H1 (cell line): ENCODE measurements around the gene RPL36A. TPM values are rescaled to one million over a fixed set of nuclear protein-coding genes. Genes with fewer than 3 reads are reported as not detected.
A peak's percentile ranks its signal among the peaks of the same experiment; 100 is the strongest.

ENCODE experiments used
- CTCF ChIA-PET: fragments of 300-600 bp; sonication (Branson Sonifier 250); formaldehyde crosslinking; loops from one replicate; lab custom pipeline; 2021; ENCODE audit not compliant: partially characterized antibody; lab: Charles Lee
- POLR2A ChIA-PET: fragments of 300-600 bp; sonication (Branson Sonifier 250); formaldehyde crosslinking; loops from one replicate; lab custom pipeline; 2021; ENCODE audit warnings: inconsistent platforms; ENCODE audit not compliant: partially characterized antibody; lab: Charles Lee
- DNase-seq, 2 experiments: peaks; one replicate each; pipeline versions ENCODE4 v3.0.0 to v3.0.0-alpha.2; 2010 to 2022; ENCODE audit warnings: low spot score in 2 of 2, low read depth in 1 of 2, mixed read lengths in 1 of 2
- FAIRE-seq: peaks from 2 replicates; lab custom pipeline; 2011; peaks lifted over from hg19 to GRCh38; lab: Jason Lieb, UNC
- H2AFZ ChIP-seq: 2 replicates; pipeline ENCODE4 v1.8.1; 2012; ENCODE audit warnings: low read length, inconsistent platforms
- H2AK5ac ChIP-seq: 2 replicates; pipeline ENCODE4 v1.6.1; 2013; ENCODE audit warnings: low read depth, low read length
- H2BK120ac ChIP-seq: replicated peaks from 2 replicates; pipeline ENCODE3; 2013; ENCODE audit warnings: low read depth, low read length, inconsistent platforms
- H2BK12ac ChIP-seq: 2 replicates; pipeline ENCODE4 v1.6.1; 2013; ENCODE audit warnings: low read depth, low read length
- H2BK15ac ChIP-seq: 2 replicates; pipeline ENCODE4 v1.6.1; 2013; ENCODE audit warnings: low read length
- H2BK20ac ChIP-seq: 2 replicates; pipeline ENCODE4 v1.6.1; 2013; ENCODE audit warnings: low read length
- H2BK5ac ChIP-seq: 2 replicates; pipeline ENCODE4 v1.6.1; 2013; ENCODE audit warnings: low read depth, low read length
- H3K14ac ChIP-seq: 2 replicates; pipeline ENCODE4 v1.6.1; 2013; ENCODE audit warnings: inconsistent platforms; ENCODE audit not compliant: insufficient read length
- H3K18ac ChIP-seq: 2 replicates; pipeline ENCODE4 v1.6.1; 2013; ENCODE audit warnings: low read length; ENCODE audit errors: extremely low read depth
- H3K23ac ChIP-seq: 2 replicates; pipeline ENCODE4 v1.6.1; 2013; ENCODE audit warnings: inconsistent platforms; ENCODE audit not compliant: insufficient read length
- H3K23me2 ChIP-seq: 2 replicates; pipeline ENCODE4 v1.6.1; 2013; ENCODE audit warnings: low read depth, low read length
- H3K27ac ChIP-seq: 2 replicates; pipeline ENCODE4 v1.6.1; 2011; ENCODE audit warnings: low read depth, low read length, inconsistent platforms
- H3K27me3 ChIP-seq, 4 experiments: replicated peaks in 1 of 4; 1 replicate in 1 of 4; 2 replicates in 3 of 4; pipeline versions ENCODE4 v1.6.1 to v1.8.1; 2011 to 2013; ENCODE audit warnings: low read length in 3 of 4, mild to moderate bottlenecking in 3 of 4, inconsistent platforms in 2 of 4, mixed read lengths in 2 of 4, moderate library complexity in 1 of 4; ENCODE audit not compliant: control insufficient read depth in 3 of 4, insufficient read depth in 3 of 4; ENCODE audit errors: extremely low read depth in 1 of 4
- H3K36me3 ChIP-seq, 4 experiments: 2 replicates each; pipeline versions ENCODE4 v1.6.1 to v1.8.1; 2011 to 2013; ENCODE audit warnings: mild to moderate bottlenecking in 4 of 4, low read length in 3 of 4, moderate library complexity in 2 of 4, control low read depth in 1 of 4, inconsistent platforms in 1 of 4; ENCODE audit not compliant: insufficient read depth in 4 of 4, control insufficient read depth in 2 of 4
- H3K4ac ChIP-seq: replicated peaks from 2 replicates; pipeline ENCODE3; 2013; ENCODE audit warnings: low read length, low read depth, mixed read lengths, inconsistent platforms; ENCODE audit not compliant: insufficient read length
- H3K4me1 ChIP-seq, 4 experiments: replicated peaks in 1 of 4; 1 replicate in 1 of 4; 2 replicates in 3 of 4; pipeline versions ENCODE4 v1.6.1 to v1.8.1; 2011 to 2013; ENCODE audit warnings: low read length in 3 of 4, inconsistent platforms in 2 of 4, mixed read lengths in 1 of 4; ENCODE audit not compliant: insufficient read depth in 4 of 4, control insufficient read depth in 3 of 4
- H3K4me2 ChIP-seq, 2 experiments: 2 replicates each; pipeline versions ENCODE4 v1.6.1 to v1.8.1; 2011 to 2013; ENCODE audit warnings: low read depth in 2 of 2, low read length in 2 of 2, control low read depth in 1 of 2, inconsistent platforms in 1 of 2, mild to moderate bottlenecking in 1 of 2; ENCODE audit not compliant: insufficient read depth in 1 of 2
- H3K4me3 ChIP-seq, 4 experiments: fragments of 200-600, 300-600 bp in 1 of 4; sonication (generic), shearing (Covaris generic), sonication (Bioruptor Twin) in 1 of 4; 2 replicates each; pipeline versions ENCODE4 v1.5.1 to v1.8.1; 2011 to 2016; ENCODE audit warnings: low read length in 4 of 4, low read depth in 3 of 4, control low read depth in 2 of 4, inconsistent platforms in 2 of 4, mild to moderate bottlenecking in 2 of 4, mixed read lengths in 1 of 4, moderate library complexity in 1 of 4; ENCODE audit not compliant: insufficient read depth in 2 of 4; ENCODE audit errors: extremely low read depth in 1 of 4
- H3K56ac ChIP-seq: replicated peaks from 2 replicates; pipeline ENCODE3; 2013; ENCODE audit warnings: low read depth, mild to moderate bottlenecking, mixed read lengths, low read length, inconsistent platforms; ENCODE audit not compliant: insufficient read length
- H3K79me1 ChIP-seq: 2 replicates; pipeline ENCODE4 v1.6.1; 2013; ENCODE audit warnings: low read depth, low read length, control low read depth
- H3K79me2 ChIP-seq, 2 experiments: 2 replicates each; pipeline versions ENCODE4 v1.6.1 to v1.8.1; 2012 to 2013; ENCODE audit warnings: low read length in 2 of 2, mild to moderate bottlenecking in 2 of 2, inconsistent platforms in 1 of 2; ENCODE audit not compliant: insufficient read depth in 2 of 2, control insufficient read depth in 1 of 2
- H3K9ac ChIP-seq, 4 experiments: replicated peaks in 1 of 4; 1 replicate in 1 of 4; 2 replicates in 3 of 4; pipeline versions ENCODE4 v1.6.1 to v1.8.1; 2011 to 2013; ENCODE audit warnings: low read depth in 3 of 4, low read length in 3 of 4, control low read depth in 2 of 4, mild to moderate bottlenecking in 2 of 4, moderate library complexity in 2 of 4, inconsistent platforms in 1 of 4; ENCODE audit errors: extremely low read depth in 1 of 4
- H3K9me3 ChIP-seq, 2 experiments: 2 replicates each; pipeline versions ENCODE4 v1.6.1 to v1.8.1; 2012 to 2013; ENCODE audit warnings: mild to moderate bottlenecking in 2 of 2, moderate library complexity in 2 of 2, control low read depth in 1 of 2, inconsistent platforms in 1 of 2, low read depth in 1 of 2, low read length in 1 of 2, mixed read lengths in 1 of 2; ENCODE audit not compliant: insufficient read depth in 2 of 2
- H4K20me1 ChIP-seq, 2 experiments: replicated peaks in 1 of 2; 2 replicates each; pipeline versions ENCODE3 to v1.8.1; 2011 to 2013; ENCODE audit warnings: inconsistent platforms in 2 of 2, low read length in 2 of 2, mild to moderate bottlenecking in 1 of 2; ENCODE audit not compliant: insufficient read depth in 2 of 2, control insufficient read depth in 1 of 2
- H4K5ac ChIP-seq: 2 replicates; pipeline ENCODE4 v1.6.1; 2013; ENCODE audit warnings: low read length, low read depth, mixed read lengths, inconsistent platforms; ENCODE audit not compliant: insufficient read length
- H4K8ac ChIP-seq: 2 replicates; pipeline ENCODE4 v1.8.0; 2013; ENCODE audit warnings: mild to moderate bottlenecking, moderate library complexity, low read length, inconsistent platforms; ENCODE audit not compliant: insufficient read depth; ENCODE audit errors: extremely low read depth
- H4K91ac ChIP-seq: replicated peaks from 2 replicates; pipeline ENCODE3; 2013; ENCODE audit warnings: low read length, mixed read lengths, inconsistent platforms; ENCODE audit not compliant: insufficient read length
- EGR1 ChIP-seq: IDR thresholded peaks from 2 replicates; pipeline ENCODE4 v1.6.1; 2011; ENCODE audit warnings: low read depth, low read length, borderline replicate concordance
- PHF8 ChIP-seq: fragments of 200-600 bp; sonication (generic); conservative IDR thresholded peaks from 2 replicates; pipeline ENCODE4 v1.7.1; 2012; ENCODE audit warnings: low read depth, mild to moderate bottlenecking, inconsistent platforms, low read length, moderate library complexity
- WGBS, 2 experiments: shearing (Covaris generic) in 1 of 2; methylation state at CpG; one replicate each; pipeline versions ENCODE4 v1.1.6 to v1.1.7; 2013 to 2015; ENCODE audit warnings: low lambda C conversion rate in 2 of 2, mixed read lengths in 2 of 2, inconsistent platforms in 1 of 2, low coverage in 1 of 2, missing lambda C conversion rate in 1 of 2; ENCODE audit not compliant: insufficient replicate concordance in 2 of 2, insufficient coverage in 1 of 2, insufficient read length in 1 of 2; ENCODE audit errors: extremely low coverage in 1 of 2, missing lambda C conversion rate in 1 of 2; 5-methylcytosine and 5-hydroxymethylcytosine counted together
- polyA plus RNA-seq, 7 experiments: library from polyadenylated mRNA; depleted of rRNA in 3 of 7; stranded (reverse) in 5 of 7; unstranded in 2 of 7; fragments of >200 nt in 5 of 7; fragments of 200-250 nt in 2 of 7; gene quantifications; 1 replicate in 5 of 7; 2 replicates in 1 of 7; 4 replicates in 1 of 7; pipeline versions ENCODE4 v1.2.1 to v1.2.3, GENCODE V29; 2011 to 2013; ENCODE audit warnings: missing spikeins in 2 of 7, mixed read lengths in 2 of 7
- total RNA-seq: library from RNA; stranded (reverse); fragmentation: NEBNext Ultra II Directional; extraction: Animal tissue kit (Norgen Biotek cat#: 25700); gene quantifications from 2 replicates; pipeline ENCODE4 v1.2.1, GENCODE V29; 2021

The RPL36A gene
- total and polyA plus RNA-seq, 2 of the 8 experiments (the other 6 are each of a cell fraction or from before 2014, with no cell fraction given): 271 to 1,587 TPM

- H2BK5ac ChIP-seq: peak overlapping the region; percentile 90; the same call in 1 of the 2 replicates
- DNase-seq: no peak
- no peak overlapping the region for H4K5ac ChIP-seq
- peak overlapping the region; percentile 67 to 72 for H3K4me2 ChIP-seq
- H4K20me1 ChIP-seq: peaks cover 0 to 2% of the 10 kb centered on the region in 2 experiments
- H3K9me3 ChIP-seq: no peaks in the 10 kb centered on the region
- peaks cover 4% of the 10 kb centered on the region; the same call in 1 of the 2 replicates for H3K23me2 ChIP-seq
- WGBS, 2 experiments: 0% methylated on average over 2 of the region's 8 CpGs; no CpG with 5 or more reads in 1 of the 2 experiments
- no peak overlapping the region for H2BK20ac ChIP-seq
- no peak overlapping the region for H3K56ac ChIP-seq
- H2AFZ ChIP-seq: no peak overlapping the region
- H3K4ac ChIP-seq: no peak overlapping the region
- no peak overlapping the region for H2AK5ac ChIP-seq
- peak overlapping the region; percentile 98 for H3K27ac ChIP-seq
- no peak for FAIRE-seq
- no peak overlapping the region for H4K91ac ChIP-seq
- no peaks in the 10 kb centered on the region for H3K27me3 ChIP-seq
- H4K8ac ChIP-seq: peak overlapping the region; percentile 83; the same call in 1 of the 2 replicates
- no peak overlapping the region for H2BK15ac ChIP-seq
- H3K9ac ChIP-seq: peak overlapping the region; percentile 69 to 99 (median 93)
- TF ChIP-seq EGR1: no peak
- 0 out of 2 replicates have a peak, but pooled peaks have one; percentile 10 for TF ChIP-seq PHF8
- H3K36me3 ChIP-seq: peaks cover 0 to 14% (median 7%) of the 10 kb centered on the region in 4 experiments; a peak in 5 of 8 replicates
- H3K79me1 ChIP-seq: no peaks in the 10 kb centered on the region
- ChIA-PET CTCF (no interaction called here), POLR2A (no interaction called here)
- H3K23ac ChIP-seq: no peak overlapping the region
- no peaks in the 10 kb centered on the region; a peak in 1 of 7 replicates for H3K4me1 ChIP-seq
- no peak overlapping the region for H3K18ac ChIP-seq
- H3K79me2 ChIP-seq: peaks cover 5 to 63% of the 10 kb centered on the region in 2 experiments
- no peak overlapping the region; the same call in 1 of the 2 replicates for H2BK12ac ChIP-seq
- peak overlapping the region; percentile 60 to 98 (median 92) for H3K4me3 ChIP-seq
- no peak overlapping the region for H3K14ac ChIP-seq
- no peak overlapping the region for H2BK120ac ChIP-seq
Measured at GRCh38 chrX:101408532-101408841, 17.7 kb downstream of the RPL36A start.
